ENCODE measurements around the gene IL17F. TPM values are rescaled to one million over a fixed set of nuclear protein-coding genes. Genes with fewer than 3 reads are reported as not detected.

Gene IL17F
- total and polyA plus RNA-seq, 8 donors: not detected

DNA sequence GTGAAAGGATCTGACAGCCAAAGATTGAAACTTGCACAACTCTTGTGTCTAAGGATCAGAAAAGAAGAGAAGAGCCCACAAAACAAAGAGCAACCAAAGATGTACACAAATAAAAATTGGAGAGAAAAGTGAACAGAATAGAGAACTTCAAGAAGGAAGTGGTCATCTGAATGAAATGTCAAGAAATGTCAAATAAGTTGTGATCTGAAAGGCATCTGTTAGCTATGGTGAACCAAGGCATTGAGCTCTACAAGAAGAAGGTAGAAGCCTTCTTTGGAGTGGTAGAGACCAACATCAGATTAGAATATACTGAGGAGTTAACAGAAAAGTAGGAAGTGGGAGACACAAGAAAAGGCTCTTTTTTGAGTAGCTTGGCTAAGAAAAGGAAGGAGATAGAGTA lies 28.5 kb downstream of the IL17F start:
- no peaks in the 10 kb centered on the region for H3K36me3 ChIP-seq
- H3K27ac ChIP-seq: no peak overlapping the region
- no peak for TF ChIP-seq POLR2AphosphoS5 (IDR thresholded peaks at IDR 0.05)
- no peaks in the 10 kb centered on the region for H3K4me1 ChIP-seq
- no peaks in the 10 kb centered on the region for H3K27me3 ChIP-seq
- no peak overlapping the region for H3K4me3 ChIP-seq
- DNase-seq: no peak
- intact Hi-C loops (cut with DNase I; ENCODE audit: low total_unique reads): no loop called here
- H3K9me3 ChIP-seq: no peaks in the 10 kb centered on the region

DNA sequence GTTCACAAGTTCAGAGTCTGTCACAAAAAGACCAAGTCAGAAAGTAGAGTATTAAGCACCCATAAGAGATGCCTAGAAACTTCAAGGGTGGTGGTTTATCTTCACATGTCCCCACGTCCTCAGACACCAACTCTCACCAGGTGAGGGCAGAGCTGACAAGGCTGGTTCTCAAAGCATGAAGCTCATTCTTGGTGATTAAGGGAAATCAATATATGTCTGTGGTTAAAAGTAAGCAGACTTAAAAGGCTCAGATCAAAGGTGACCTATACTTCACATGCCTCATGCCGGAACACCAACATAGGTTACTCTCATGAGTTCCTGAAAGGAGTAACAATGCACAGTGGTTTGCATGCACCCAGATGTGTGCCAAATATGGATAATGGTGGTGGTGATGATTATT lies 31.2 kb downstream of the IL17F start:
- no peaks in the 10 kb centered on the region for H3K36me3 ChIP-seq
- H3K9me3 ChIP-seq: no peaks in the 10 kb centered on the region
- H3K27me3 ChIP-seq: no peaks in the 10 kb centered on the region
- TF ChIP-seq POLR2AphosphoS5 (IDR thresholded peaks at IDR 0.05) (no peak), POLR2A (IDR thresholded peaks at IDR 0.05) (no peak), EP300 (IDR thresholded peaks at IDR 0.05) (no peak)
- TF ChIP-seq, protein P1, sequence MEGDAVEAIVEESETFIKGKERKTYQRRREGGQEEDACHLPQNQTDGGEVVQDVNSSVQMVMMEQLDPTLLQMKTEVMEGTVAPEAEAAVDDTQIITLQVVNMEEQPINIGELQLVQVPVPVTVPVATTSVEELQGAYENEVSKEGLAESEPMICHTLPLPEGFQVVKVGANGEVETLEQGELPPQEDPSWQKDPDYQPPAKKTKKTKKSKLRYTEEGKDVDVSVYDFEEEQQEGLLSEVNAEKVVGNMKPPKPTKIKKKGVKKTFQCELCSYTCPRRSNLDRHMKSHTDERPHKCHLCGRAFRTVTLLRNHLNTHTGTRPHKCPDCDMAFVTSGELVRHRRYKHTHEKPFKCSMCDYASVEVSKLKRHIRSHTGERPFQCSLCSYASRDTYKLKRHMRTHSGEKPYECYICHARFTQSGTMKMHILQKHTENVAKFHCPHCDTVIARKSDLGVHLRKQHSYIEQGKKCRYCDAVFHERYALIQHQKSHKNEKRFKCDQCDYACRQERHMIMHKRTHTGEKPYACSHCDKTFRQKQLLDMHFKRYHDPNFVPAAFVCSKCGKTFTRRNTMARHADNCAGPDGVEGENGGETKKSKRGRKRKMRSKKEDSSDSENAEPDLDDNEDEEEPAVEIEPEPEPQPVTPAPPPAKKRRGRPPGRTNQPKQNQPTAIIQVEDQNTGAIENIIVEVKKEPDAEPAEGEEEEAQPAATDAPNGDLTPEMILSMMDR (IDR thresholded peaks at IDR 0.05): no peak
- 38 to 47% (median 42%) methylated on average over 2 of the region's 2 CpGs for WGBS, 5 donors
- H3K4me3 ChIP-seq: no peak overlapping the region
- DNase-seq: no peak
- intact Hi-C loops (cut with DNase I; ENCODE audit: low total_unique reads): no loop called here
- no peaks in the 10 kb centered on the region for H3K4me1 ChIP-seq
- no peak overlapping the region for H3K27ac ChIP-seq

DNA sequence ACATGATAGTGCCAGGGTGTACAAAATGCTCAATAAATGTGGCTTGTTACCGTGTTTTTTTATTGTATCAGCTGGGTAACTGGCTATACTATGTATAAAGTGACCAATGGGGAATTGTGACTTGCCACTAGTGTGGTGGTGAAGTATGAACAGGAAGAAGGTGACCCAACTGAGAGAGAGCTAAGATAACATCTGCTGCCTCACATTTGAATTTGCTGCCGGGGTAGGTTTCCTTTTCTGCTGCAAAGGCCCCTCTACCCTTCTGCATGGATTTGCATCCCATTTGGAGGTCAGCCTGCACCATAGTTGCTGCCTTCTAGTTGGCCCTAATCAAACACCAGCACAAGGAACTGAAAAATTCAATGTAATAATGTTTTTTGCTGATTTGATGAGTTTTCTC lies 34.1 kb downstream of the IL17F start:
- no peak for DNase-seq
- Histone ChIP-seq H3K4me3 (no peak overlapping the region), H3K9me3 (no peaks in the 10 kb centered on the region), H3K27me3 (no peaks in the 10 kb centered on the region), H3K27ac (no peak overlapping the region), H3K36me3 (no peaks in the 10 kb centered on the region), H3K4me1 (no peaks in the 10 kb centered on the region)
- TF ChIP-seq POLR2AphosphoS5 (IDR thresholded peaks at IDR 0.05) (no peak), EP300 (IDR thresholded peaks at IDR 0.05) (no peak), POLR2A (IDR thresholded peaks at IDR 0.05) (no peak)
- TF ChIP-seq, protein P1 (IDR thresholded peaks at IDR 0.05): no peak
- WGBS, 5 donors: 58 to 81% (median 73%) methylated on average over 2 of the region's 2 CpGs
- intact Hi-C loops (cut with DNase I; ENCODE audit: low total_unique reads): no loop called here

DNA sequence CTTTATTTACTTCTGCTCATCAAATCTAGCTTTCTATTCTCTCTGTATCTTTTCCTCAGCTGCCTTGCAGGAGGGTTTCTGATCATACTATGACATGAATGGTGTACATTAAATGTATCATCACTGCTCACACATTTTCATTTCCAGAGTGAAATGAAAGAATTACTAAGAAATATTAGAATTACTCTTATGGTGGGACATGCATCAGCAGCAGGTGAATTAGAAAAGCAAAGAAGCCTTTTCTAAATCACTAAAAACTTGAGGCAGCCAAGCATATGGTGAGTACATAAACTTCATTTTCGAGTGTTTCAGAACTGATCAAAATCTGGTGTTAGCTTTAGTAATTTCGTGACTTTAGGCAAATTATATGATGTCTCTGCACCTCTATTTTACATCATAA lies 34.5 kb downstream of the IL17F start:
- Histone ChIP-seq H3K36me3 (no peaks in the 10 kb centered on the region), H3K4me1 (no peaks in the 10 kb centered on the region), H3K27me3 (no peaks in the 10 kb centered on the region), H3K9me3 (no peaks in the 10 kb centered on the region), H3K4me3 (no peak overlapping the region), H3K27ac (no peak overlapping the region)
- intact Hi-C loops (cut with DNase I; ENCODE audit: low total_unique reads): no loop called here
- 72 to 87% (median 82%) methylated on average over 2 of the region's 2 CpGs for WGBS, 5 donors
- no peak for TF ChIP-seq POLR2AphosphoS5 (IDR thresholded peaks at IDR 0.05)
- no peak for TF ChIP-seq POLR2A (IDR thresholded peaks at IDR 0.05)
- TF ChIP-seq, protein P1 (IDR thresholded peaks at IDR 0.05): no peak
- no peak for TF ChIP-seq EP300 (IDR thresholded peaks at IDR 0.05)
- DNase-seq: no peak

DNA sequence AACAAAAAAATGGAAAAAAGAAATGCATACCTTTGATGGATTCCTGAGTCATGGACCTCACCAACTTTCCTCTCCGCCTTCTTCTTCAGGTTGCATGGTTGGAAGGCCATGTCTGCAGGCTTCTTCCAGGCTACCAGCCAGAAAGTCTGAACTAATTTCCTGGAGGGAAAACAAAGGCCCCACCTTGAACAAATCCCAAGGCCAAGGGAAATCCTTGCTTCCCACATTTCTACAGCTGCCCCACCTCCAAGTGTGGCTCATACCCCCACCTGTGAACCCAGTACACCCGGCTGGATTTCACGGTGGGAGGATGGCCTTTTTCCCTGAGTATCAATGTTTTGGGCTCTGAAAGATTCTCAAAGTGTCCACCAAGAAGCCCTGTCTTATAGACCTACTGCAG lies 35.7 kb downstream of the IL17F start:
- intact Hi-C loops (cut with DNase I; ENCODE audit: low total_unique reads): no loop called here
- no peak overlapping the region for H3K4me3 ChIP-seq
- 38 to 66% (median 52%) methylated on average over 3 of the region's 3 CpGs for WGBS, 5 donors
- no peaks in the 10 kb centered on the region for H3K36me3 ChIP-seq
- DNase-seq: no peak
- TF ChIP-seq EP300 (IDR thresholded peaks at IDR 0.05) (no peak), POLR2A (IDR thresholded peaks at IDR 0.05) (no peak), POLR2AphosphoS5 (IDR thresholded peaks at IDR 0.05) (no peak)
- TF ChIP-seq, protein P1 (IDR thresholded peaks at IDR 0.05): no peak
- no peaks in the 10 kb centered on the region for H3K4me1 ChIP-seq
- no peaks in the 10 kb centered on the region for H3K27me3 ChIP-seq
- H3K9me3 ChIP-seq: no peaks in the 10 kb centered on the region
- no peak overlapping the region for H3K27ac ChIP-seq

All from stomach (tissue), 9 donors.